NCI-H1092 treated with DMSO at 0.1 percent for 48 hours (cell line): ENCODE measurements around the gene TBX1.
"Not testable (repeated sequence)": the region's sequence is repeated elsewhere in the genome, so short reads cannot be mapped to it uniquely, and the experiment has no call there.

ENCODE experiments used
- DNase-seq: peaks from one replicate; lab custom pipeline; 2025; lab: John Stamatoyannopoulos, UW

The TBX1 gene

GRCh38 chr22:19723232-19723982, 37.2 kb upstream of the TBX1 start, which contains the start of gene GP1BB:
GP1BB (plus strand) TSS chr22:19723539; CDS start chr22:19723570, 31 bp downstream.
- no peak for DNase-seq

- no peak for DNase-seq
Measured at GRCh38 chr22:19723983-19724827, 36.4 kb upstream of the TBX1 start.

DNA sequence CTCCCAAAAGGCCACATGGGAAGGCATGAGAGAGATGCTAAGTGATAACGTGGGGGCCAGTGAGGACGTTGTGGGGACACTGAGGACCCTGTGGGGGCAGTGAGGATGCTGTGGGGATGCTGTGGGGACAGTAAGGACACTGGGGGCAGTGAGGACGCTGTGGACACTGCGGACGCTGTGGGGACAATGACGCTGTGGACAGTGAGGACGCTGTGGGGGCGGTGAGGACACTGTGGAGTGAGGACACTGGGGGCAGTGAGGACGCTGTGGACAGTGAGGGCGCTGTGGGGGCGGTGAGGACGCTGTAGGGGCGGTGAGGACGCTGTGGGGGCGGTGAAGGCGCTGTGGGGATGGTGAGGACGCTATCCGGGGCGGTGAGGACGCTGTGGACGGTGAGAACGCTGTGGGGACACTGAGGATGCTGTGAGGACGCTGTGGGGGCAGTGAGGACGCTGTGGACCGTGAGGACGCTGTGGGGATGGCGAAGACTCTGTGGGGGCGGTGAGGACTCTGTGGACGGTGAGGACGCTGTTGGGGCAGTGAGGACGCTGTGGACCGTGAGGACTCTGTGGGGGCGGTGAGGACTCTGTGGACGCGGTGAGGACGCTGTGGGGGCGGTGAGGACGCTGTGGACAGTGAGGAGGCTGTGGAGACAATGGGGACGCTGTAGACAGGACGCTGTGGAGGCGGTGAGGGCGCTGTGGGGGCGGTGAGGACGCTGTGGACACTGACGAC, 35.5 kb upstream of the TBX1 start:
- DNase-seq = no peak

DNA sequence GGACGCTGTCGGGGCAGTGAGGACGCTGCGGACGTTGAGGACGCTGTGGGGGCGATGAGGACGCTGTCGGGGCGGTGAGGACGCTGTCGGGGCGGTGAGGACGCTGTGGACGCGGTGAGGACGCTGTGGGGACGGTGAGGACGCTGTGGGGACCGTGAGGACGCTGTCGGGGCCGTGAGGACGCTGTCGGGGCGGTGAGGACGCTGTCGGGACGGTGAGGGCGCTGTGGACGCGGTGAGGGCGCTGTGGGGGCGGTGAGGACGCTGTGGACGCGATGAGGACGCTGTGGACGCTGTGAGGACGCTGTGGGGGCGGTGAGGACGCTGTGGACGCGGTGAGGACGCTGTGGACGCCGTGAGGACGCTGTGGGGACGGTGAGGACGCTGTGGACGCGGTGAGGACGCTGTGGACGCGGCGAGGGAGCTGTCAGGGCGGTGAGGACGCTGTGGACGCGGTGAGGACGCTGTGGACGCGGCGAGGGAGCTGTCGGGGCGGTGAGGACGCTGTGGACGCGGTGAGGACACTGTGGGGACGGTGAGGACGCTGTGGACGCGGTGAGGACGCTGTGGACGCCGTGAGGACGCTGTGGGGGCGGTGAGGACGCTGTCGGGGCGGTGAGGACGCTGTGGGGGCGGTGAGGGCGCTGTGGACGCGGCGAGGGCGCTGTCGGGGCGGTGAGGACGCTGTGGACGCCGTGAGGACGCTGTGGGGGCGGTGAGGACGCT, 34.4 kb upstream of the TBX1 start:
- DNase-seq = not testable (repeated sequence)

GRCh38 chr22:19727310-19728150, 33.0 kb upstream of the TBX1 start:
- no peak for DNase-seq

GRCh38 chr22:19728271-19728670, 32.3 kb upstream of the TBX1 start:
- DNase-seq = no peak

DNA sequence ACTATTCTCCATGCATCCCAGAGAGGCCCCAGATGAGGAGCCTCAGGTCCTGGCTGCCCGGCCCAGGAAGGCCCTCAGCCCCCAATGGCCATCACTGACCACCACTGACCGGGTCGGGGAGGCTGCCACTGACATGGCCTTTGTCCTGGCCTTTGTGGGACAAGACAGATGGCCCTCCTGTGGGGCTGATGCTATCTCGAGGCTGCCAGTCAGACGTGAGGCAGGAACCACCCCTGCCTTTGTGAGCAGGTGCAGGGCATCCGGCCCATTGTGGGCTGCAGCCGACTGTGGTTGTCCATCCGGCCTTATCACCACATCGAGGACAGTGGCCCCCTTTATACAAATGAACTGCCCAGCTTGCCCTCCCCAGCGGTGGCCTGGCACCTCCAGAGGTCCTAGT, 31.7 kb upstream of the TBX1 start:
- DNase-seq = no peak

DNA sequence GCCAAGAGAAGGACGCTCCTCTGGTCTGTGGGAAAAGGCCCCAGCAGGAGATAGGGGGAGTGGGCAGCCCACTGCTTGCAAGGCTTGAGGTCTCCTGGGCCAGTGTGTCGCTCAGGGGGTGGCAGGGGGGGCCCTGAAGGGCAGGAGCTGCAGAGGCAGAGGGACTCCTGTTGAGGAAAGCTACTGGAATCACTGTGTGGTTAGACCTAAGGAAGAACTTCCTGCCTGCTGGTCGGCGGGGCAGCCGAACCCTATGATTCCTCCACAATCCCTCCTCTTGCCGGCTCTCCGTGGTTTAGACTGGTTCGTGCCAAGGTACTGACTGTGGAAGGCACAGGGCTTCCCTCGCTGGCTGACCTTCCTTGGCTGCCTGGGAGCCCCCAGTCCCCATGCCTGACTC, 31.1 kb upstream of the TBX1 start:
- DNase-seq = no peak

DNA sequence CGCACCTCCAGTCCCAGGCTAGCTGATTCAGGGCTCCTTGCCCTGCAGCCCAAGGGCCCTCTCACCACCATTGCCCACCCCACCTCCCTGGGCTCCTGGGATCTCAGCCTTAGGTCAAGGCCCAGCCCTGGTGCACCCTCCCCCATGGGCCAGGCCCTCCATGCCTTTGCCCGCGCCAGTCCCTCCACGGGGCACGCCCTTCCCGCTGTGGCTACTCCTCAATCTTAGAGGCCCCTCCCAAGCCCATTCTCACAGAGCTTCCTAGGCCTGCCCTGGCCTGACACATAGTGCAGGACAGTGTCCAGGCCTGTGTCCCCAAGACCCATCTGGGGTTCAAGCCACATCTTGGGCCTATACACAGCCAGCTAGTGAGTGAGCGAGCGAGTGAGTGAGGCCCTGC, 30.4 kb upstream of the TBX1 start:
- no peak for DNase-seq

- DNase-seq = peak; percentile 70
Measured at GRCh38 chr22:19730655-19731360, 29.8 kb upstream of the TBX1 start.

DNA sequence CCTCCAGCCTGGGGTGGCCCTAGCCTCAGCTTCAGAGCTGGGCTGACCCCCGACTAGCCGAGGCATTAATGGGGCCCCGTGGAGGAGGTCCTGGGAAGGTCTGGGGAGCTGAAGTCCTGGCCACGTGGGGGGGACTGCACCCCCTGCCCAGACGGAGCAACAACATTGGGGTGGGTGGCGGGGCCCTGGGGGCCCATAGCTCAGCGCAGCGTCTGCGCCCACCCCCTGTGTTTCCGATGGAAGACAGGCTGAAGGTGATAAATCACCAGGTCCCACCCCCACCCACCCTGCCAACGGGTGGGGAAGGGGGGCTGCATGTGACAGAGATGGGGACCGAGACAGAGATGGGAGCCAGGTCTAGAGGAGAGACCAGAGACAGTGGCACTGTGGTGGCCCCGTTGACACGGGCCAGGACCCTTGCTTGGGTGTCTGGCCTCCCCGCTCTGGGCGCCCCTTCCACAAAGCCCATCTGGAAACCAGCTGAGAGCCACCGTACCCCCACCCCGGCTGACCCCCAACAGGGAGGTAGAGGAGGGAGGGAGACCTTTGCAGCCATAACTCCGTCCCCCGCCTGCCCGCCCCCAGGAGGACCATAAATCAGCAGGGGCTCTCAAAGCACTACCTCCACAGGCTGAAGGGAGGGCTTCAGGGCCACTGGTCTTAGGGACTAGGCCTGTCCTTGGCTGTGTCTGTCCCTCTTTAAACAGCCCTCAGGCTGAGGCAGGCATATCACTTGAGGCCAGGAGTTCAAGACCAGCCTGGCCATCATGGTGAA, 29.0 kb upstream of the TBX1 start:
- DNase-seq = no peak

DNA sequence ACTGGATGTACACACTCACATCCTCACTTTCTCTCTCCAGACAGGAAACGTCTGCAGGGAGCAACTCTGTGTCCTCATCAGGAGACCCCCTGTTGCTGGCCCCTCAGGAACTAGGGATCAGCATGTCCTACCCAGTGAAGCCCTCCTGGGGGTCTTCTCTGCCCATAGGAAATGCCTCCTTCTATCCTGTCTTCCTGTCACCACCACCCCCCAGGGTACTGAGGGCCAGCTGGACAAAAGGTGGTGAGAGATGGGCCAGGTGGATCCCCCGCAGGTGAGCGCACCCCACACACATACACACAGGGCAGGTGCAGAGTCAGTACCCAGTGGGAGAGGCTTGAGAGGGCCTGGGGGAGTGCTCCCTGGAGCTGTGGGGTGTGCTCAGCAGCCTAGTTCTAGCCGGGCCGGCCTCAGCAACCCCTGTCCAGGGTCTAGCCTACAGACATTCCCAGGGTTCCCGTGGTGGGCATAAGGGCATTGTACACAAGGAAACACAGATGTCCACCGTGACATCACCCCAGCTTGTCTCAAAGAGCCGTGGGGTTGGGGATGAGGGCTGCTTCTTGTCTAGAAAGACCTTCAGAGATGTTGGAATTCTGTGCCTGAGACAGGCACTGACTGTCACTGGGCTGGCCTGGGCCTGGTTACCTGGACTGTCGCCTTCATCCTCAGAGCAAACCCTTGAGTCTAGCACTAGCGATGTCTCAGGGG, 28.0 kb upstream of the TBX1 start:
- no peak for DNase-seq

DNA sequence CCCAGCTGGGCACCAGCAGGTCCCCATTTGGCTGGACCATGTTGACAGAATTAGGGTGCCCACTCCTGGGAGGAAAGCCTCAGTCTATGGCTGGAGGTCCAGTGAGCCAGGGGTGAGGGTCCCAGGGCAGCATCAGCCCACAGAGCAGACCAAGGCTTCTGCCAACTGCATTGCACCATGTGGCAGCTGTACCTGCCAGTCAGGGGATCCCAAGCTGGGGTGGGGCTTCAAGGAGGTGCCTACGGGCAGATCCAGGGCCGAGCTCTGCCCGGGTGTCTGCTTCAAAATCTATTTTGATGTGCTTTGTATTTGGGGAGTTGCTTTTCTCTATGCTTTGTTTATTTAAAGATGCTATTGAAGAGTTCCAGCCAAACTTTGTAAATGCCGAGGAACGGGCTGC, 26.8 kb upstream of the TBX1 start:
- no peak for DNase-seq

DNA sequence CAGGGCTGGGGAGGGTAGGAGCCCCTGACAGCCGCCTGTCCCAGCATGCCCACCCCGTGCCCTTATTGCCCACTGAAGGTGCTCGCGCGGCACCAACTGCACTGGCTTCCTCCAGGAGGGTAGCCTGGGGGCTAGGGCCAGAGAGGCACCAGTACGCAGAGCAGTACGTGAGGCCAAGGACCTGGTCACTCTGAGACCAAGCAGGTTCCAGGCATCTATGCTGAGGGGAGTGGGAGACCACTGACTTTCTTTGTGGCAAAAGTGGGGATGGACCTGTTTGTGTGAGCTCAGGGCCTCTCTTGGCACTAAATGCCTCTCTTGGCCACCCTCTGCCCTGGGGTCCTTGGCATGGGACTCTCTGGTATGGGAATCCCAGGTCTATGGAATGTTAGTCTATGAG, 26.4 kb upstream of the TBX1 start:
- no peak for DNase-seq

GRCh38 chr22:19734837-19735382, 25.7 kb upstream of the TBX1 start:
- DNase-seq = no peak

DNA sequence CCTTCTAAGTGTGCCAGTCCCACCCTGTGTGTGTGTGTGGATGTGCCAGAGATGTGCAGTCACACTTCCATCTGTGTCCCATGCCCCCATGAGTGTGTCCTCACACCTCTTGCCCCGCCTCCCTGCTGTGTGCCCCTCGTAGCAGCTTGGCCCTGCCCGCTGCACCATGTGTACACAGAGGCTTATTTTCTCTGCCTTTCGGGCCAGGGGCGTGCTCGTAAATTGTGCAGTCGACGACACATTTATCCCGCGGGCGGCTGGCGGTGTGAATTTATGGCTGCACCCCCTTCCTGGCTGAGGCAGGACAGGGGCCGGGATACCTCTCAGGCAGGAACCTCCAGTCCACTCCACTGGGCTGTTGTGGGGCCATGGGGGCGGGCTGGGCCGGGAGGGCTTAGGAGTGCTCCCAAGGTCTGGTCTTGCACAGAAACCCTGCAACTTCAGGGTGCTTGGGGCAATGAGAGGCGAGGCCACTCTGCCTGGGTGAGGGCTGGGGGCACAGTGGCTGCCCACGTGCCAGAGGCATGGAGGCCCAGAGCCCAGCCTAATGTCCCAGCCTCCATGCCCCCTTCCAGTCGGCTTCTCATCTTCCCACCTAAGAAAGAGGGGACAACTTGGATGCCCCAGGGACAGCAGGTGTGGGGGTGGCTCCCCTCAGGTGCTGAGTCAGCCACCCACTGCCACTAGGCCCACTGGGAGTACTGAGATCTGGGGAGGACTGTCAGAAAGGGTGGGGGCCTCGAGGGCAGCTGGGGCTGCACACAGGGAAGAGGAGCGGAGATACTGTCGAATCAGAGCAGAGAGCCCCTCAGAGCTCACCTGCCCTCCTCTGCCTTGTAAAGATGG, 24.7 kb upstream of the TBX1 start:
- DNase-seq = no peak

DNA sequence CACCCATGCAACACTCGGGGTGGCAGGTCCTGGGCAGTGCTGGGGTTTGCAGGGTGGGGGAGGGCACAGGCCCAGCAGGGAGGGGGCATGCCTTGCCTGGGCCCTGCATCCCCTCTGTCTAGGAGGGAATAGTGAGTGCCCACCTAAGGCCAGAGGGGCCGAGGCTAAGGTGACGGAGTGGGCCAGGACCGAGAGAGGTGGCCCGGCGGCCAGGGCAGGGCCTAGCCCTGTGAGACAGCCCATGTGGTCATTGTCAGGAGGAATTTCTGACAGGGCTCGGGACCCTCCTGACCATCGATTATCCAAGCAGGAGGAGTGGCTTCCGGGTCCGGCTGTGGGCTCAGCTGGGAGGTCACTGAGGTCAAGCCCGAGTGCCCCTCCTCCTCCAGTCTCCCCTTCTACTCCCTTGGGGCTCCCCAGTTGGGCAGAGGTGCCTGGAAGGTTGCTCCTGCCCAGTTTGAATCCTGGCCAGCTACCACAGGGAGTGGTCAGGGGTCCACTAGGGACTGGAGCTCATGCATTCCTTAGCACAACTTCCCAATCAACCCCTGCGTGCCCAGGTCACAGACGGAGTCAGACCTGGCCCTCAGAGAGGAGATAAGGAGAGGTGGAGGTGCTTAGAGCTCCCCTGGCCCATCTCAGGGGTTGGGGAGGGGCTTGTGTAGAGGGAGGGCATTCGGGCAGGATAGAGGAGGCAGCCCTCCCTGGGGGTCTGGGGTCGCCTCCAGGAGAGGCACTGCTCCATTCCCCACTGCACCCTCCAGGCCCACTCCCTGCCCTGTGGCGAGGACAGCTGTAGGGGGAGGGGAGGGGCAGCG, 22.5 kb upstream of the TBX1 start:
- DNase-seq = no peak
